K562 (cell line): ENCODE measurements around the gene PGGHG. TPM values are rescaled to one million over a fixed set of nuclear protein-coding genes. Genes with fewer than 3 reads are reported as not detected.

Experiments
- ATAC-seq: fragments of 200-7000 bp; cut with Tn5 transposase; 3 replicates; pipeline ENCODE4 v1.9.1; 2020; ENCODE audit warnings: moderate library complexity
- BruUV-seq: library from RNA; stranded (reverse); fragments of 400-500 nt; replicated peaks from 2 replicates; lab custom pipeline; 2021; lab: Mats Ljungman, UMichigan
- CTCF ChIA-PET: fragments of 300-600 bp; formaldehyde crosslinking; extraction: SDS; loops from one replicate; lab custom pipeline; 2021; ENCODE audit warnings: low intra/inter-chr PET ratio; lab: Yijun Ruan, JAX
- POLR2A ChIA-PET: fragments of 300-600, 350-650 bp; sonication (Branson Sonifier 250); formaldehyde crosslinking; extraction: SDS; loops from one replicate; lab custom pipeline; 2021; ENCODE audit warnings: antibody characterized with exemption, inconsistent platforms; lab: Yijun Ruan, JAX
- DNase-seq, 4 experiments: peaks; one replicate each; pipeline versions ENCODE4 v3.0.0 to v3.0.0-alpha.2; 2011 to 2018; ENCODE audit warnings: low spot score in 3 of 4, mixed read lengths in 3 of 4; ENCODE audit errors: extremely low read depth in 1 of 4
- FAIRE-seq: peaks from 2 replicates; lab custom pipeline; 2011; peaks lifted over from hg19 to GRCh38; lab: Jason Lieb, UNC
- H2AFZ ChIP-seq: 2 replicates; pipeline ENCODE4 v1.6.0; 2011; ENCODE audit warnings: low read depth, low read length, control low read depth, inconsistent platforms
- H3K27ac ChIP-seq: fragments of 200-600 bp; 3 replicates; pipeline ENCODE4 v1.8.0; 2011; ENCODE audit warnings: low read depth, mild to moderate bottlenecking, control low read depth, inconsistent platforms, low read length, moderate library complexity, mixed read lengths; ENCODE audit errors: extremely low read depth
- H3K27me3 ChIP-seq, 2 experiments: fragments of 300-600 bp in 1 of 2; 2 replicates in 1 of 2; 3 replicates in 1 of 2; pipeline versions ENCODE4 v1.6.0 to v1.8.0; 2011; ENCODE audit warnings: inconsistent platforms in 2 of 2, low read length in 2 of 2, mild to moderate bottlenecking in 1 of 2, mixed read lengths in 1 of 2, moderate library complexity in 1 of 2; ENCODE audit not compliant: control insufficient read depth in 2 of 2, insufficient read depth in 2 of 2
- H3K36me3 ChIP-seq: fragments of 300-600 bp; 3 replicates; pipeline ENCODE4 v1.8.0; 2011; ENCODE audit warnings: mild to moderate bottlenecking, low read length, inconsistent platforms; ENCODE audit not compliant: control insufficient read depth, insufficient read depth
- H3K4me1 ChIP-seq, 2 experiments: fragments of 200-600 bp in 1 of 2; replicated peaks in 1 of 2; 2 replicates in 1 of 2; 3 replicates in 1 of 2; pipeline versions ENCODE4 v1.5.1 to v1.8.0; 2011; ENCODE audit warnings: inconsistent platforms in 2 of 2, low read length in 2 of 2, mild to moderate bottlenecking in 1 of 2, mixed read lengths in 1 of 2, moderate library complexity in 1 of 2; ENCODE audit not compliant: control insufficient read depth in 2 of 2, insufficient read depth in 2 of 2
- H3K4me2 ChIP-seq: 2 replicates; pipeline ENCODE4 v1.6.1; 2011; ENCODE audit warnings: low read length, control low read depth, inconsistent platforms, mixed read lengths; ENCODE audit not compliant: insufficient read depth
- H3K4me3 ChIP-seq: fragments of 200-600 bp; sonication (generic), shearing (Covaris generic); 2 replicates; pipeline ENCODE4 v1.5.1; 2016; ENCODE audit warnings: control low read depth, inconsistent platforms
- H3K79me2 ChIP-seq: fragments of 200-600 bp; 3 replicates; pipeline ENCODE4 v1.8.0; 2011; ENCODE audit warnings: low read length, inconsistent platforms; ENCODE audit not compliant: control insufficient read depth, insufficient read depth
- H3K9ac ChIP-seq, 2 experiments: 2 replicates each; pipeline versions ENCODE4 v1.6.0 to v1.6.1; 2011; ENCODE audit warnings: low read depth in 2 of 2, low read length in 2 of 2, control low read depth in 1 of 2, inconsistent platforms in 1 of 2, mild to moderate bottlenecking in 1 of 2, mixed read lengths in 1 of 2; ENCODE audit not compliant: insufficient read depth in 1 of 2
- H3K9me1 ChIP-seq: one replicate; pipeline ENCODE4 v1.6.0; 2011; ENCODE audit warnings: inconsistent platforms, mild to moderate bottlenecking, low read length, moderate library complexity; ENCODE audit not compliant: control insufficient read depth, insufficient read depth
- H3K9me3 ChIP-seq: replicated peaks from 2 replicates; pipeline ENCODE4 v1.5.1; 2011; ENCODE audit warnings: low read depth, low read length, inconsistent platforms; ENCODE audit not compliant: control insufficient read depth, insufficient read depth
- H4K20me1 ChIP-seq: replicated peaks from 2 replicates; pipeline ENCODE4 v1.6.1; 2011; ENCODE audit warnings: low read length, inconsistent platforms, mixed read lengths; ENCODE audit not compliant: control insufficient read depth, insufficient read depth
- CBX2 ChIP-seq: fragments of 200-600 bp; sonication (generic); IDR thresholded peaks from one replicate; pipeline ENCODE4 v1.6.1; 2012; ENCODE audit warnings: mild to moderate bottlenecking, low read length, inconsistent platforms; ENCODE audit not compliant: insufficient read depth, poor library complexity, severe bottlenecking
- EGR1 ChIP-seq: fragments of 450-650 bp; conservative IDR thresholded peaks from 2 replicates; pipeline ENCODE4 v1.6.1; 2017; ENCODE audit warnings: mild to moderate bottlenecking
- KDM5B ChIP-seq: fragments of 200-600 bp; sonication (generic); IDR thresholded peaks from 2 replicates; pipeline ENCODE4 v1.6.1; 2012; ENCODE audit warnings: low read depth, mild to moderate bottlenecking, moderate library complexity, low read length, control low read depth, inconsistent platforms; ENCODE audit not compliant: insufficient replicate concordance
- NFRKB ChIP-seq: fragments of 450-650 bp; IDR thresholded peaks from 2 replicates; pipeline ENCODE4 v1.6.1; 2016; ENCODE audit warnings: low read depth
- POLR2G ChIP-seq: fragments of 200-400 bp; formaldehyde crosslinking; IDR thresholded peaks from 2 replicates; pipeline ENCODE4 v1.6.1; 2017; ENCODE audit warnings: low read depth, mild to moderate bottlenecking, antibody characterized with exemption, low read length, moderate library complexity
- SAP30 ChIP-seq: fragments of 200-600 bp; sonication (generic); IDR thresholded peaks from 2 replicates; pipeline ENCODE4 v1.6.1; 2012; ENCODE audit warnings: borderline replicate concordance, low read depth, mild to moderate bottlenecking, moderate library complexity, low read length, control low read depth, inconsistent platforms; ENCODE audit not compliant: insufficient read depth, poor library complexity, severe bottlenecking
- ZBTB7A ChIP-seq: IDR thresholded peaks from 2 replicates; pipeline ENCODE4 v1.6.1; 2011; ENCODE audit warnings: low read depth, mild to moderate bottlenecking, low read length, moderate library complexity, borderline replicate concordance; ENCODE audit not compliant: control insufficient read depth
- ZFP1 ChIP-seq: fragments of 450-650 bp; formaldehyde crosslinking; IDR thresholded peaks from 2 replicates; pipeline ENCODE4 v1.4.0; 2020; ENCODE audit warnings: mild to moderate bottlenecking, mixed read lengths
- ZNF551 ChIP-seq: fragments of 250-450 bp; sonication (Bioruptor Pico); IDR thresholded peaks from 2 replicates; pipeline ENCODE4 v1.5.0; 2021; ENCODE audit warnings: mild to moderate bottlenecking, moderate library complexity
- ZNF668 ChIP-seq: fragments of 250-450 bp; sonication (Bioruptor Pico); IDR thresholded peaks from 2 replicates; pipeline ENCODE4 v1.8.0; 2022; ENCODE audit warnings: mild to moderate bottlenecking, inconsistent platforms
- WGBS: fragments of 100-300 bp; shearing (Covaris generic); methylation state at CpG from one replicate; pipeline ENCODE4 v1.1.6; 2016; ENCODE audit warnings: low coverage, mixed read lengths; ENCODE audit not compliant: insufficient coverage; ENCODE audit errors: missing lambda C conversion rate; 5-methylcytosine and 5-hydroxymethylcytosine counted together
- in situ Hi-C: fragments of 300-500 bp; cut with MboI; formaldehyde crosslinking; loops from 4 replicates; pipeline ENCODE4 v1.15.0; 2018; ENCODE audit warnings: inconsistent platforms, mixed read lengths
- intact Hi-C: fragments of 100-400 bp; cut with micrococcal nuclease; formaldehyde crosslinking; loops from 2 replicates; pipeline ENCODE4 v1.14.2; 2022
- polyA plus RNA-seq, 8 experiments: library from polyadenylated mRNA; depleted of rRNA in 4 of 8; stranded (reverse) in 5 of 8; unstranded in 3 of 8; fragments of >200 nt; fragmentation: Nextera tagmentation in 2 of 8; fragmentation: Illumina TruSeq in 1 of 8; extraction: Ambion mirVana in 2 of 8; extraction: Trizol in 1 of 8; gene quantifications; 2 replicates each; pipeline versions ENCODE4 v1.2.1 to v1.2.3, GENCODE V29; 2011 to 2014; ENCODE audit warnings: inconsistent platforms in 1 of 8, missing spikeins in 1 of 8
- total RNA-seq, 7 experiments: library from RNA; depleted of rRNA in 6 of 7; stranded (reverse); fragments of >200 nt in 6 of 7; fragmentation: Illumina TruSeq in 2 of 7; extraction: Trizol in 2 of 7; gene quantifications; 2 replicates each; pipeline versions ENCODE4 v1.2.1 to v1.2.3, GENCODE V29; 2011 to 2021; ENCODE audit warnings: low replicate concordance in 1 of 7
- TF ChIP-seq, protein P1 (sequence below): sonication (generic); formaldehyde crosslinking; IDR thresholded peaks from 2 replicates; pipeline ENCODE4 v1.8.1; 2023; ENCODE audit warnings: mild to moderate bottlenecking, missing genetic modification reagents
- TF ChIP-seq, protein P2 (sequence below): fragments of 450-650 bp; IDR thresholded peaks from 2 replicates; pipeline ENCODE4 v1.6.1; 2016; ENCODE audit warnings: missing biosample characterization, missing genetic modification characterization
- TF ChIP-seq, protein P3 (sequence below): fragments of 150-350 bp; conservative IDR thresholded peaks from 2 replicates; pipeline ENCODE4 v1.6.1; 2014; ENCODE audit warnings: low read length

The PGGHG gene
- total and polyA plus RNA-seq, 9 of the 15 experiments (the other 6 are each of a cell fraction or from before 2014, with no cell fraction given): 0.38 to 85.1 (median 18.1) TPM

DNA sequence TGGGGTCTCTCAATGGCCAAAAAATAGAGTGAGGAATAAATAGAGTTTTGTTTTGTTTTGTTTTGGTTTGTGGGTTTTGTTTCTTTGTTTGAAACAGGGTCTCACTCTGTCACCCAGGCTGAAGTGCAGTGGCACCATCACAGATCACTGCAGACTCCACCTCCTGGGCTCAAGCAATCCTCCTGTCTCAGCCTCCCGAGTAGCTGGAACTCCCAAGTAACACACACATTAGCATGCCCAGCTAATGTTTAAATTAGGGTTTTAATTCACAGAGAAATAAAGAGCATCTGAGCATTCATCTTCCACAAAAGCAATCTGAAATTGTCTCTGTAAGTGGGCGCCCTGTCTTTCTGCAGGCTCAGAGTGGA is 40.9 kb downstream of the PGGHG start (continued):
- TF ChIP-seq, protein P1, sequence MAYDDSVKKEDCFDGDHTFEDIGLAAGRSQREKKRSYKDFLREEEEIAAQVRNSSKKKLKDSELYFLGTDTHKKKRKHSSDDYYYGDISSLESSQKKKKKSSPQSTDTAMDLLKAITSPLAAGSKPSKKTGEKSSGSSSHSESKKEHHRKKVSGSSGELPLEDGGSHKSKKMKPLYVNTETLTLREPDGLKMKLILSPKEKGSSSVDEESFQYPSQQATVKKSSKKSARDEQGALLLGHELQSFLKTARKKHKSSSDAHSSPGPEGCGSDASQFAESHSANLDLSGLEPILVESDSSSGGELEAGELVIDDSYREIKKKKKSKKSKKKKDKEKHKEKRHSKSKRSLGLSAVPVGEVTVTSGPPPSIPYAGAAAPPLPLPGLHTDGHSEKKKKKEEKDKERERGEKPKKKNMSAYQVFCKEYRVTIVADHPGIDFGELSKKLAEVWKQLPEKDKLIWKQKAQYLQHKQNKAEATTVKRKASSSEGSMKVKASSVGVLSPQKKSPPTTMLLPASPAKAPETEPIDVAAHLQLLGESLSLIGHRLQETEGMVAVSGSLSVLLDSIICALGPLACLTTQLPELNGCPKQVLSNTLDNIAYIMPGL: no peak
- TF ChIP-seq NFRKB (peak; percentile 34), ZFP1 (CRISPR knock-in tag) (no peak)
- TF ChIP-seq, protein P2, sequence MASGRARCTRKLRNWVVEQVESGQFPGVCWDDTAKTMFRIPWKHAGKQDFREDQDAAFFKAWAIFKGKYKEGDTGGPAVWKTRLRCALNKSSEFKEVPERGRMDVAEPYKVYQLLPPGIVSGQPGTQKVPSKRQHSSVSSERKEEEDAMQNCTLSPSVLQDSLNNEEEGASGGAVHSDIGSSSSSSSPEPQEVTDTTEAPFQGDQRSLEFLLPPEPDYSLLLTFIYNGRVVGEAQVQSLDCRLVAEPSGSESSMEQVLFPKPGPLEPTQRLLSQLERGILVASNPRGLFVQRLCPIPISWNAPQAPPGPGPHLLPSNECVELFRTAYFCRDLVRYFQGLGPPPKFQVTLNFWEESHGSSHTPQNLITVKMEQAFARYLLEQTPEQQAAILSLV (tag): no peak
- TF ChIP-seq, all 486 proteins: peak for 7

DNA sequence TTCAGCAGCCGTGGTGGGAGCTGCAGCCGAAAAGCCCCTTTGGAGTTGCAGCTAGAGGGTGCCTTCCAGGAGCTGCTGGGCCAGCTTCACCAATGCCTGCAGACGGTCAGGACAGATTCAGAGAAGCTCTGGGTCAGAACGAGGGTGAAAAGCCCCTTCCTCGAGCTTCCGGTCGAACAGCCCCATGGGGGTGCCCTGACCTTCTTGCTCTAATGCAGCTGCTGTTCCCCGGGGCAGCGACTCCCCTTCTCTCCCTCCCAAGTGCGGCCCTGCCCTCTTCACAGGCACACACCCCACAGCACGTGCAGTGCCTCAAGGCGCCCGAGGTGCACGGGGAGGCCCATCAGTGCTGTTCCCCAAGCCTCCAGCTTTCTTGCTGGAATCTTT is 41.4 kb downstream of the PGGHG start:
- H4K20me1 ChIP-seq: no peaks in the 10 kb centered on the region
- no peak overlapping the region for H3K4me3 ChIP-seq
- ChIA-PET POLR2A (interaction anchor here (0.6 to 3.1 kb wide), 14 partner anchors 10 to 1063 kb away, joined by 3 to 21 read pairs (median 4); partner anchors contain the start of genes BET1L and RIC8A), CTCF (no interaction called here)
- peak overlapping the region; percentile 58 to 77 for H3K9ac ChIP-seq
- FAIRE-seq (no peak), ATAC-seq (no peak), DNase-seq (no peak)
- H3K36me3 ChIP-seq: no peaks in the 10 kb centered on the region
- 60% methylated on average over 12 of the region's 14 CpGs for WGBS
- H3K9me3 ChIP-seq: peaks cover 7% of the 10 kb centered on the region; the same call in 1 of the 2 replicates
- BruUV-seq: no TSS peak
- no peaks in the 10 kb centered on the region for H3K9me1 ChIP-seq
- H3K79me2 ChIP-seq: peaks cover 29% of the 10 kb centered on the region
- H3K27me3 ChIP-seq: no peaks in the 10 kb centered on the region
- H3K4me2 ChIP-seq: peak overlapping the region; percentile 67
- no peak overlapping the region for H2AFZ ChIP-seq
- in situ Hi-C loops: no loop called here
- peak overlapping the region; percentile 79 for H3K27ac ChIP-seq
- peaks cover 50 to 58% of the 10 kb centered on the region in 2 experiments for H3K4me1 ChIP-seq
- intact Hi-C loops: no loop called here
- TF ChIP-seq POLR2G (peak; percentile 58), NFRKB (no peak), ZNF551 (CRISPR knock-in tag) (no peak), SAP30 (no peak), CBX2 (no peak), KDM5B (peak; percentile 15), ZBTB7A (peak; percentile 23; the same call in 1 of the 2 replicates), ZNF668 (CRISPR knock-in tag) (no peak), EGR1 (no peak)
- TF ChIP-seq, protein P2 (tag): no peak
- TF ChIP-seq, protein P3, sequence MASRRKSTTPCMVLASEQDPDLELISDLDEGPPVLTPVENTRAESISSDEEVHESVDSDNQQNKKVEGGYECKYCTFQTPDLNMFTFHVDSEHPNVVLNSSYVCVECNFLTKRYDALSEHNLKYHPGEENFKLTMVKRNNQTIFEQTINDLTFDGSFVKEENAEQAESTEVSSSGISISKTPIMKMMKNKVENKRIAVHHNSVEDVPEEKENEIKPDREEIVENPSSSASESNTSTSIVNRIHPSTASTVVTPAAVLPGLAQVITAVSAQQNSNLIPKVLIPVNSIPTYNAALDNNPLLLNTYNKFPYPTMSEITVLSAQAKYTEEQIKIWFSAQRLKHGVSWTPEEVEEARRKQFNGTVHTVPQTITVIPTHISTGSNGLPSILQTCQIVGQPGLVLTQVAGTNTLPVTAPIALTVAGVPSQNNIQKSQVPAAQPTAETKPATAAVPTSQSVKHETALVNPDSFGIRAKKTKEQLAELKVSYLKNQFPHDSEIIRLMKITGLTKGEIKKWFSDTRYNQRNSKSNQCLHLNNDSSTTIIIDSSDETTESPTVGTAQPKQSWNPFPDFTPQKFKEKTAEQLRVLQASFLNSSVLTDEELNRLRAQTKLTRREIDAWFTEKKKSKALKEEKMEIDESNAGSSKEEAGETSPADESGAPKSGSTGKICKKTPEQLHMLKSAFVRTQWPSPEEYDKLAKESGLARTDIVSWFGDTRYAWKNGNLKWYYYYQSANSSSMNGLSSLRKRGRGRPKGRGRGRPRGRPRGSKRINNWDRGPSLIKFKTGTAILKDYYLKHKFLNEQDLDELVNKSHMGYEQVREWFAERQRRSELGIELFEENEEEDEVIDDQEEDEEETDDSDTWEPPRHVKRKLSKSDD: no peak
